GM23338 (cell line): ENCODE results near the gene GNLY. TPM values are rescaled to one million over a fixed set of nuclear protein-coding genes. Genes with fewer than 3 reads are reported as not detected.

Experiments
- ATAC-seq: fragments of 200-7000 bp; cut with Tn5 transposase; 3 replicates; pipeline ENCODE4 v1.9.1; 2020
- DNase-seq: peaks from one replicate; pipeline ENCODE4 v3.0.0-alpha.2; 2015; ENCODE audit warnings: low spot score
- H2AFZ ChIP-seq: fragments of 200-600 bp; sonication (generic); 2 replicates; pipeline ENCODE4 v1.8.0; 2016; ENCODE audit warnings: antibody characterized with exemption, mild to moderate bottlenecking, moderate library complexity
- H3F3A ChIP-seq: fragments of 200-600 bp; sonication (generic); replicated peaks from 2 replicates; pipeline ENCODE4 v1.8.0; 2017; ENCODE audit warnings: antibody characterized with exemption, mixed run types, low read depth
- H3K27ac ChIP-seq: fragments of 200-600 bp; sonication (generic); 2 replicates; pipeline ENCODE4 v1.6.1; 2016; ENCODE audit warnings: low read depth
- H3K27me3 ChIP-seq: fragments of 200-600 bp; sonication (generic); 2 replicates; pipeline ENCODE4 v1.8.0; 2016; ENCODE audit warnings: mild to moderate bottlenecking, mixed run types, moderate library complexity; ENCODE audit not compliant: insufficient read depth
- H3K36me3 ChIP-seq: fragments of 200-600 bp; sonication (generic); 2 replicates; pipeline ENCODE4 v1.8.0; 2016; ENCODE audit warnings: mild to moderate bottlenecking; ENCODE audit not compliant: insufficient read depth
- H3K4me1 ChIP-seq: fragments of 200-600 bp; sonication (generic); 2 replicates; pipeline ENCODE4 v1.8.0; 2016; ENCODE audit warnings: mild to moderate bottlenecking, moderate library complexity; ENCODE audit not compliant: insufficient read depth
- H3K4me2 ChIP-seq: fragments of 200-600 bp; sonication (generic); 2 replicates; pipeline ENCODE4 v1.7.1; 2017; ENCODE audit warnings: mixed run types
- H3K4me3 ChIP-seq: fragments of 200-600 bp; sonication (generic); 2 replicates; pipeline ENCODE4 v1.6.1; 2016; ENCODE audit warnings: mixed run types
- H3K79me2 ChIP-seq: fragments of 200-600 bp; sonication (generic); replicated peaks from 2 replicates; pipeline ENCODE4 v1.8.0; 2017; ENCODE audit warnings: mild to moderate bottlenecking; ENCODE audit not compliant: insufficient read depth
- H3K9me2 ChIP-seq: fragments of 200-600 bp; sonication (generic); 2 replicates; pipeline ENCODE4 v1.8.0; 2017; ENCODE audit not compliant: insufficient read depth
- H4K20me1 ChIP-seq: fragments of 200-600 bp; sonication (generic); replicated peaks from 2 replicates; pipeline ENCODE4 v1.8.0; 2017; ENCODE audit warnings: mild to moderate bottlenecking; ENCODE audit not compliant: insufficient read depth
- H3K27ac Mint-ChIP-seq: 2 replicates; pipeline ENCODE4 v1.8.0; 2020; ENCODE audit warnings: inconsistent platforms, mild to moderate bottlenecking, moderate library complexity, mixed read lengths
- H3K27me3 Mint-ChIP-seq: 3 replicates; pipeline ENCODE4 v1.8.0; 2022; ENCODE audit warnings: low read depth, mild to moderate bottlenecking, moderate library complexity, mixed read lengths, inconsistent platforms; ENCODE audit not compliant: insufficient read depth, poor library complexity
- H3K36me3 Mint-ChIP-seq: 3 replicates; pipeline ENCODE4 v1.8.0; 2021; ENCODE audit warnings: low read depth, mild to moderate bottlenecking, inconsistent platforms, moderate library complexity, mixed read lengths
- H3K4me1 Mint-ChIP-seq: 3 replicates; pipeline ENCODE4 v1.8.0; 2020; ENCODE audit warnings: mild to moderate bottlenecking, inconsistent platforms, mixed read lengths
- H3K4me3 Mint-ChIP-seq: 3 replicates; pipeline ENCODE4 v1.8.0; 2021; ENCODE audit warnings: moderate library complexity, mild to moderate bottlenecking, inconsistent platforms, mixed read lengths
- H3K9me3 Mint-ChIP-seq: 3 replicates; pipeline ENCODE4 v1.8.0; 2020; ENCODE audit warnings: moderate library complexity, mild to moderate bottlenecking, inconsistent platforms, mixed read lengths
- CREB1 ChIP-seq: fragments of 250-450 bp; sonication (Bioruptor Pico); IDR thresholded peaks from 2 replicates; pipeline ENCODE4 v1.5.0; 2020; ENCODE audit warnings: low read depth, mild to moderate bottlenecking, moderate library complexity
- NANOG ChIP-seq: IDR thresholded peaks from 2 replicates; pipeline ENCODE4 v1.6.1; 2016; ENCODE audit warnings: antibody characterized with exemption, borderline replicate concordance
- POLR2AphosphoS5 ChIP-seq: IDR thresholded peaks from 2 replicates; pipeline ENCODE4 v1.6.1; 2016; ENCODE audit warnings: antibody characterized with exemption, low read depth
- STAT1 ChIP-seq: IDR thresholded peaks from one replicate; pipeline ENCODE4 v1.6.1; 2016; ENCODE audit warnings: antibody characterized with exemption; ENCODE audit not compliant: unreplicated experiment
- polyA plus RNA-seq: library from polyadenylated mRNA; unstranded; fragments of >200 nt; fragmentation: Nextera tagmentation; extraction: Ambion mirVana; gene quantifications from 2 replicates; pipeline ENCODE4 v1.2.1, GENCODE V29; 2016
- total RNA-seq: library from RNA; depleted of rRNA; stranded (reverse); fragments of >200 nt; shearing (Covaris generic); gene quantifications from 2 replicates; pipeline ENCODE4 v1.2.3, GENCODE V29; 2014
- TF ChIP-seq, protein P1 (sequence below): IDR thresholded peaks from one replicate; pipeline ENCODE4 v1.6.1; 2018; ENCODE audit warnings: antibody characterized with exemption; ENCODE audit not compliant: unreplicated experiment
- TF ChIP-seq, protein P2 (sequence below): IDR thresholded peaks from 2 replicates; pipeline ENCODE4 v1.6.1; 2016; ENCODE audit warnings: antibody characterized with exemption
- TF ChIP-seq, protein P3 (sequence below), 2 experiments: fragments of 200-600 bp in 1 of 2; sonication (generic) in 1 of 2; conservative IDR thresholded peaks; 2 replicates each; pipeline versions ENCODE4 v1.5.1 to v1.6.1; 2016 to 2017; ENCODE audit warnings: antibody characterized with exemption in 2 of 2, low read depth in 2 of 2, mild to moderate bottlenecking in 2 of 2, moderate library complexity in 1 of 2

Gene GNLY
- total and polyA plus RNA-seq, 2 experiments from 2014 or later: not detected

DNA sequence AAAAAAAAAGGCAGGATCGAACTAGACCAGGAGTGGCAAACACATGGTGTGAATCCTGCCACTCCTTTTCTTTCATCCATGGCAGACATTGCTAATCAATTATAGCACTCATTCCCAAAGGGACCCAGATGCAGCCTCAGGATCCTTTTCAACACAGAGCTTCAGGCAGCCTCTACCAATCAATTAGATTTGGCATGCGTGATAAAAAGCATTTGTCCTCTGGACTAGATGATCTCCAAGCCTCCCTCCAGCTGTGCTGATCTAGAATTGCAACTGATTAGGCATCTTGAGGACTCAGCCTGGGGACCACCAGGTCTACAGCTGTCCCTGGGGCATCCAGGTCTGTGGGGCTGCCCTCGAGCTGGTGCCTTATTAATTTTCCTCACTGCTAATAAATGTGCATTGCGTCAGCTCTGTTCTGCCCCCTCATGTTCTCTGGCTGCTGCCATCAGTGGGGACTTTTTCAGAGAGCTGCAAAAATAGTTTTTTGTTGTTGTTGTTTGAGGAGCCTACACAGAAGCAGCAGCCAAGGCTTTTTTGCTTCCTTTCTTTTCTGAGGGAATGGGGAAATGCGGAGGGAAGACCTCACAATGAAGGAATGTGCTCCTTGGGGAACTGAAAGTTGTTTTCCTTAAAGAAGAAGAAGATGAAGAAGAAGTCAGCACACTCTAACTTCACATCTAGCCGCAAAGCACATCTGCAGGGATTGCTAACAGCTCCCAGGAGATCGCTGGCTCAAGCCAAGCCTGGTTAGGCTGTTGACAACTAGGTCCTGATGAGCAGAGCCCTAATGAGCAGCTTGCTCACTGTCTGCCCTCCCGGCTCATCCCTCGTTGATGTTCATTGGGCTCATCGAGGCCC, 50.8 kb downstream of the GNLY start (continued):
- TF ChIP-seq, protein P1, sequence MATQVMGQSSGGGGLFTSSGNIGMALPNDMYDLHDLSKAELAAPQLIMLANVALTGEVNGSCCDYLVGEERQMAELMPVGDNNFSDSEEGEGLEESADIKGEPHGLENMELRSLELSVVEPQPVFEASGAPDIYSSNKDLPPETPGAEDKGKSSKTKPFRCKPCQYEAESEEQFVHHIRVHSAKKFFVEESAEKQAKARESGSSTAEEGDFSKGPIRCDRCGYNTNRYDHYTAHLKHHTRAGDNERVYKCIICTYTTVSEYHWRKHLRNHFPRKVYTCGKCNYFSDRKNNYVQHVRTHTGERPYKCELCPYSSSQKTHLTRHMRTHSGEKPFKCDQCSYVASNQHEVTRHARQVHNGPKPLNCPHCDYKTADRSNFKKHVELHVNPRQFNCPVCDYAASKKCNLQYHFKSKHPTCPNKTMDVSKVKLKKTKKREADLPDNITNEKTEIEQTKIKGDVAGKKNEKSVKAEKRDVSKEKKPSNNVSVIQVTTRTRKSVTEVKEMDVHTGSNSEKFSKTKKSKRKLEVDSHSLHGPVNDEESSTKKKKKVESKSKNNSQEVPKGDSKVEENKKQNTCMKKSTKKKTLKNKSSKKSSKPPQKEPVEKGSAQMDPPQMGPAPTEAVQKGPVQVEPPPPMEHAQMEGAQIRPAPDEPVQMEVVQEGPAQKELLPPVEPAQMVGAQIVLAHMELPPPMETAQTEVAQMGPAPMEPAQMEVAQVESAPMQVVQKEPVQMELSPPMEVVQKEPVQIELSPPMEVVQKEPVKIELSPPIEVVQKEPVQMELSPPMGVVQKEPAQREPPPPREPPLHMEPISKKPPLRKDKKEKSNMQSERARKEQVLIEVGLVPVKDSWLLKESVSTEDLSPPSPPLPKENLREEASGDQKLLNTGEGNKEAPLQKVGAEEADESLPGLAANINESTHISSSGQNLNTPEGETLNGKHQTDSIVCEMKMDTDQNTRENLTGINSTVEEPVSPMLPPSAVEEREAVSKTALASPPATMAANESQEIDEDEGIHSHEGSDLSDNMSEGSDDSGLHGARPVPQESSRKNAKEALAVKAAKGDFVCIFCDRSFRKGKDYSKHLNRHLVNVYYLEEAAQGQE: no peak
- TF ChIP-seq, protein P2, sequence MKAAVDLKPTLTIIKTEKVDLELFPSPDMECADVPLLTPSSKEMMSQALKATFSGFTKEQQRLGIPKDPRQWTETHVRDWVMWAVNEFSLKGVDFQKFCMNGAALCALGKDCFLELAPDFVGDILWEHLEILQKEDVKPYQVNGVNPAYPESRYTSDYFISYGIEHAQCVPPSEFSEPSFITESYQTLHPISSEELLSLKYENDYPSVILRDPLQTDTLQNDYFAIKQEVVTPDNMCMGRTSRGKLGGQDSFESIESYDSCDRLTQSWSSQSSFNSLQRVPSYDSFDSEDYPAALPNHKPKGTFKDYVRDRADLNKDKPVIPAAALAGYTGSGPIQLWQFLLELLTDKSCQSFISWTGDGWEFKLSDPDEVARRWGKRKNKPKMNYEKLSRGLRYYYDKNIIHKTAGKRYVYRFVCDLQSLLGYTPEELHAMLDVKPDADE: no peak
- no peak for TF ChIP-seq NANOG
- no peak for TF ChIP-seq POLR2AphosphoS5

DNA sequence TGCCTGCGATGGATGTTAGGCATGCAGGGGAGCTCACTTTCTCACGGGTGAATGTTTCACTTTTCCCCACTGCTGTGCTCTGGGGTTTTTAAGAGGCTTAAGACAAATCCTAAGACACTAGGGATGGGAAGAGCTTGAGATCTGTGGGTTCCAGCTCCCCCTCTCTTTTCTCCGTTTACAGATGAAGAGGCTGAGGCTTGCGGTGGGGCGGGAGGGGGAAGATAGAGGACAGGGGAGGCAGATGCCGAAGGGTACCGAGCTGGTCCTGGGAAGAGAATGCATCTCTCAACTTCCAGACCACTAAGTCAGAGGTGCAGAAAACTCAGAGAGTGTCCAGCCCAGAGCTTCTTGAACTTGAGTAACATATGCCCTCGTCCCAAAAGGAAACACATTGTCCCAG, 51.5 kb downstream of the GNLY start:
- Histone ChIP-seq H3K9me2 (no peaks in the 10 kb centered on the region), H4K20me1 (no peaks in the 10 kb centered on the region), H3K27me3 (peaks cover 5% of the 10 kb centered on the region), H3K27ac (no peak overlapping the region), H2AFZ (peak overlapping the region; percentile 65; the same call in 1 of the 2 replicates), H3K79me2 (no peaks in the 10 kb centered on the region), H3K4me2 (no peak overlapping the region), H3K4me1 (peaks cover 7% of the 10 kb centered on the region; the same call in 1 of the 2 replicates), H3F3A (no peaks in the 10 kb centered on the region), H3K4me3 (no peak overlapping the region), H3K36me3 (no peaks in the 10 kb centered on the region)
- Mint-ChIP-seq H3K27me3 (peaks cover 35% of the 10 kb centered on the region), H3K36me3 (no peaks in the 10 kb centered on the region; the same call in 2 of the 3 replicates), H3K4me1 (peaks cover 26% of the 10 kb centered on the region), H3K27ac (no peak overlapping the region), H3K4me3 (no peak overlapping the region), H3K9me3 (no peaks in the 10 kb centered on the region)
- DNase-seq (no peak), ATAC-seq (no peak)
- TF ChIP-seq STAT1: no peak

DNA sequence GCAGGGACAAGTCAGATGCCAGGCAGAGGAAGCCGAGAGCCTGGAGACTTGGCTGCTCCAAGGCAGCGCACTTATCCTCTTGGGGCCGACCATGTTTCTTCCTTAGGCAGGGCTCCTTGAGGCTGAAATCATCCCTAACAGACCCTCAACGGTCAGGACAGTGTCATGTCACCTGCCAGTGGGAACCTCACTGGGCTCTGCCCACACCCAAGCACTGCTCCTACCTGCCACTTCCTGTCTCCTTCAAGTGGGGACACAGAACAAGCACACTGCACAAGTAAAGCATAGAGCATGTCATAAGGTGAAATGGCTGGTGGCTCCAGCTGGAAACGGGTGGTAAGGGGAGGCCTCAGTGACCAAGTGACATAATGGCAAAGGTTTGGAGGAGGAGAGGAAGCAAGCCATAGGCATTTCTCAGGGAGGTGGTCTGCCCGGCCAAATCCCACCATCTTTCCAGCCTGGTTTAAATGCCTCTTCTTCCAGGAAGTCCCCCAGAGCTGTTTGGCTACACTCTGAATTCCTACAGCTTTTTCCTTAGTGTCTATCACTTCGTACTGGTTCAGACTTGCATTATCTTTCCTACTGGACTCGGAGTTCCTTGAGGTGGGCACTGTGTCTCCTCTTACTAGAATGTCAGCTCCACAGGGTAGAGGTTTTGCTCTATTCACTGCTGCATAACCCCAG, 52.3 kb downstream of the GNLY start:
- H3K27me3 ChIP-seq: peaks cover 14% of the 10 kb centered on the region
- H3K36me3 Mint-ChIP-seq: no peaks in the 10 kb centered on the region; the same call in 2 of the 3 replicates
- no peak for ATAC-seq
- TF ChIP-seq, protein P2: no peak
- TF ChIP-seq, protein P3, sequence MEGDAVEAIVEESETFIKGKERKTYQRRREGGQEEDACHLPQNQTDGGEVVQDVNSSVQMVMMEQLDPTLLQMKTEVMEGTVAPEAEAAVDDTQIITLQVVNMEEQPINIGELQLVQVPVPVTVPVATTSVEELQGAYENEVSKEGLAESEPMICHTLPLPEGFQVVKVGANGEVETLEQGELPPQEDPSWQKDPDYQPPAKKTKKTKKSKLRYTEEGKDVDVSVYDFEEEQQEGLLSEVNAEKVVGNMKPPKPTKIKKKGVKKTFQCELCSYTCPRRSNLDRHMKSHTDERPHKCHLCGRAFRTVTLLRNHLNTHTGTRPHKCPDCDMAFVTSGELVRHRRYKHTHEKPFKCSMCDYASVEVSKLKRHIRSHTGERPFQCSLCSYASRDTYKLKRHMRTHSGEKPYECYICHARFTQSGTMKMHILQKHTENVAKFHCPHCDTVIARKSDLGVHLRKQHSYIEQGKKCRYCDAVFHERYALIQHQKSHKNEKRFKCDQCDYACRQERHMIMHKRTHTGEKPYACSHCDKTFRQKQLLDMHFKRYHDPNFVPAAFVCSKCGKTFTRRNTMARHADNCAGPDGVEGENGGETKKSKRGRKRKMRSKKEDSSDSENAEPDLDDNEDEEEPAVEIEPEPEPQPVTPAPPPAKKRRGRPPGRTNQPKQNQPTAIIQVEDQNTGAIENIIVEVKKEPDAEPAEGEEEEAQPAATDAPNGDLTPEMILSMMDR (conservative IDR thresholded peaks at IDR 0.05; ENCODE audit: low read depth in 2 of 2): no peak
- TF ChIP-seq CREB1 (CRISPR knock-in tag) (no peak), STAT1 (no peak), POLR2AphosphoS5 (no peak)

More for the DNA sequence above, 52.3 kb downstream of the GNLY start:
- Histone ChIP-seq H3K36me3 (no peaks in the 10 kb centered on the region), H3K4me3 (no peak overlapping the region), H3K9me2 (no peaks in the 10 kb centered on the region), H3K27ac (no peak overlapping the region), H4K20me1 (no peaks in the 10 kb centered on the region), H2AFZ (no peak overlapping the region), H3F3A (no peaks in the 10 kb centered on the region), H3K4me1 (peaks cover 7% of the 10 kb centered on the region; the same call in 1 of the 2 replicates), H3K4me2 (no peak overlapping the region), H3K79me2 (no peaks in the 10 kb centered on the region)
- Mint-ChIP-seq H3K27ac (no peak overlapping the region), H3K4me3 (no peak overlapping the region), H3K4me1 (peaks cover 26% of the 10 kb centered on the region), H3K9me3 (no peaks in the 10 kb centered on the region), H3K27me3 (peaks cover 41% of the 10 kb centered on the region)
- DNase-seq: no peak
